Endometrial microvascular endothelial cells (primary cell): Measurements from ENCODE around the gene FGFBP2. TPM values are rescaled to one million over a fixed set of nuclear protein-coding genes. Genes with fewer than 3 reads are reported as not detected.

ENCODE experiments used
- total RNA-seq: library from RNA; depleted of rRNA; stranded (reverse); fragments of >200 nt; gene quantifications from one replicate; pipeline ENCODE4 v1.2.3, GENCODE V29; 2015; ENCODE audit errors: inconsistent ontology term

FGFBP2 gene
- total RNA-seq, 1 donor from 2014 or later = not detected

Other genes with a start within 250 kb of the FGFBP2 start
- under 0.01 TPM for gene CD38, start 184.8 kb downstream of the FGFBP2 start, total RNA-seq
- not detected for gene FGFBP1, start 24.4 kb downstream of the FGFBP2 start, total RNA-seq
- gene PROM1, start 120.8 kb upstream of the FGFBP2 start, total RNA-seq = 0.74 TPM